Ovary (tissue), 1 donor: Measurements from ENCODE around the gene CRELD2.

Experiments used
- EP300 ChIP-seq: sonication (generic); formaldehyde crosslinking; IDR thresholded peaks from one replicate; pipeline ENCODE4 v1.6.1; 2017; ENCODE audit warnings: antibody characterized with exemption
- POLR2A ChIP-seq: fragments of 450-650 bp; IDR thresholded peaks from one replicate; pipeline ENCODE4 v1.6.1; 2017; ENCODE audit warnings: antibody characterized with exemption, mild to moderate bottlenecking, moderate library complexity

GRCh38 chr22:49958366-49958921, 40.0 kb downstream of the CRELD2 start:
- TF ChIP-seq EP300 (no peak), POLR2A (no peak)
